RWPE2 (cell line): ENCODE measurements around the gene AGL.

Source experiments
- ATAC-seq: fragments of 200-7000 bp; cut with Tn5 transposase; 3 replicates; pipeline ENCODE4 v1.9.1; 2021; ENCODE audit warnings: low read depth
- DNase-seq: peaks from one replicate; pipeline ENCODE4 v3.0.0-alpha.2; 2020; ENCODE audit warnings: low spot score
- H3K27ac ChIP-seq: fragments of 450-650 bp; 2 replicates; pipeline ENCODE4 v1.5.1; 2017; ENCODE audit warnings: mild to moderate bottlenecking; ENCODE audit not compliant: poor library complexity, severe bottlenecking
- H3K27me3 ChIP-seq: fragments of 250-450 bp; sonication (Bioruptor Pico); 2 replicates; pipeline ENCODE4 v1.5.1; 2021; ENCODE audit warnings: mild to moderate bottlenecking, moderate library complexity; ENCODE audit not compliant: insufficient read depth, poor library complexity, severe bottlenecking
- H3K36me3 ChIP-seq: fragments of 250-450 bp; sonication (Bioruptor Pico); 2 replicates; pipeline ENCODE4 v1.5.1; 2020; ENCODE audit warnings: low read depth, mild to moderate bottlenecking, moderate library complexity
- H3K4me1 ChIP-seq: fragments of 250-450 bp; sonication (Bioruptor Pico); 2 replicates; pipeline ENCODE4 v1.5.1; 2021; ENCODE audit warnings: mild to moderate bottlenecking, moderate library complexity; ENCODE audit not compliant: insufficient read depth, poor library complexity, severe bottlenecking
- H3K4me3 ChIP-seq: fragments of 250-450 bp; sonication (Bioruptor Pico); 2 replicates; pipeline ENCODE4 v1.5.1; 2021; ENCODE audit warnings: mild to moderate bottlenecking, moderate library complexity; ENCODE audit not compliant: severe bottlenecking
- H3K9me3 ChIP-seq: fragments of 250-450 bp; sonication (Bioruptor Pico); 2 replicates; pipeline ENCODE4 v1.5.1; 2021; ENCODE audit warnings: mild to moderate bottlenecking, moderate library complexity; ENCODE audit not compliant: severe bottlenecking
- CTCF ChIP-seq: fragments of 450-650 bp; IDR thresholded peaks from one replicate; pipeline ENCODE4 v1.5.1; 2017; ENCODE audit warnings: mild to moderate bottlenecking, moderate library complexity; ENCODE audit not compliant: poor library complexity, severe bottlenecking

Gene AGL

DNA sequence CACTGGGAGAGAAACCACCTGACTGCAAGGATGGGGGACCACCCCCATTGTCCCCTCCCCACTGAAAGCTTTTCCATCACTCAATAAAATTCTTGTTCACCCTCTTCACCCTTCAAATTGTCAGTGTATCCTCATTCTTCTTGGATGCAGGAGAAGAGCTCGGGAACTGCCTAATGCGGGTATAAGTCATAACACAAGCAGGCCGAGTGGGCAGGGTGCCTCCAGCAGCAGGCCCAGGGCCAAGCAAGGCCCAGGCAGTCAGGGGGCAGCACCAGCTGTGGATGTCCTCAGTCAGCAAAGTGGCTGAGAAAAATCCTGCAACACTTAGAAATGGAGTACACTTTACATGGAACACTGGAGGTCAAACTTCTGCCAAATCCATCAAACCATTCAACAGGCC lies 85.9 kb downstream of the AGL start:
- H3K9me3 ChIP-seq: no peaks in the 10 kb centered on the region
- no peaks in the 10 kb centered on the region for H3K36me3 ChIP-seq
- H3K4me1 ChIP-seq: no peaks in the 10 kb centered on the region
- ATAC-seq (no peak), DNase-seq (no peak)
- no peak overlapping the region for H3K4me3 ChIP-seq
- TF ChIP-seq CTCF: no peak
- no peak overlapping the region for H3K27ac ChIP-seq
- H3K27me3 ChIP-seq: no peaks in the 10 kb centered on the region

DNA sequence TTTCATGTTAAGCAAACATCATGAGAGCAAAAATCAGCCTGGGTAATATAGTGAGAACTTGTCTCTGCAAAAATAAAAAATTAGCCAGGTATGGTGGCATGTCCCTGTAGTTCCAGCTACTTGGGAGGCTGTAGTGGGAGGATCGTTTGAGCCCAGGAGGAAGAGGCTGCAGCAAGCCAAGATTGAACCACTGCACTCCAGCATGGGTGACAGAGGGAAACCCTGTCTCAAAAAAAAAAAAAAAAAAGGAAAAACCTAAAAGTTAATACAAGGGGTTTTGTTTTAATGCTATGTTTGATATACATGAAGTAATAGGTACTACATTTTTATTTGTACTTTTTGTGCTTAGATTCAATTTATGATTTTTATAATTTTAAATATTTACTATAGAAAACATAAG lies 92.6 kb downstream of the AGL start:
- ATAC-seq: no peak
- Histone ChIP-seq H3K4me3 (no peak overlapping the region), H3K36me3 (no peaks in the 10 kb centered on the region), H3K27ac (no peak overlapping the region), H3K4me1 (peaks cover 4% of the 10 kb centered on the region), H3K9me3 (no peaks in the 10 kb centered on the region), H3K27me3 (no peaks in the 10 kb centered on the region)
- no peak for DNase-seq
- no peak for TF ChIP-seq CTCF

GRCh38 chr1:99943223-99943794 lies 93.1 kb downstream of the AGL start:
- no peak for TF ChIP-seq CTCF
- DNase-seq: no peak
- H3K27me3 ChIP-seq: no peaks in the 10 kb centered on the region

DNA sequence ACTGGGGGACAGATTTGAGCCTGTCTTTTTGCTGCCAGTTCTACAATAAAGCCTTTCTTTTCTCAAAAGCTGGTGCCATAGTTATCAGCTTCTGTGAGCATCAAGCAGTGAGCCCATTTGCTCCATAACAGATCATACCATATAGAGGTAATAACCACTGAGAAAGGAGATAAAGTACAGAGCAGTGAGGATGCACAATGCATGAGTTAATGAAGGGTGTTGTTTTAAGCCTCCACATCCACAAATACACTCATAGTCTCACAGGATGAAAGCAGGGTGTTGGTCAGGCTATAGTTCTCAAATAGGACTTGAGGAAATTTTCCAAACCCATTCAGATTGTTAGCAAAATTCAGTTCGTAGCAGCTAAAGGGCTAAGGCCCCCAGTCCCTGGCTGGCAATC lies 94.0 kb downstream of the AGL start:
- H3K27ac ChIP-seq: no peak overlapping the region
- peaks cover 4% of the 10 kb centered on the region for H3K4me1 ChIP-seq
- no peak for TF ChIP-seq CTCF
- H3K36me3 ChIP-seq: no peaks in the 10 kb centered on the region
- ATAC-seq (no peak), DNase-seq (no peak)
- no peak overlapping the region for H3K4me3 ChIP-seq
- H3K27me3 ChIP-seq: no peaks in the 10 kb centered on the region
- H3K9me3 ChIP-seq: no peaks in the 10 kb centered on the region

More at GRCh38 chr1:99943223-99943794, 93.1 kb downstream of the AGL start:
- Histone ChIP-seq H3K4me3 (no peak overlapping the region), H3K27ac (no peak overlapping the region), H3K4me1 (peaks cover 4% of the 10 kb centered on the region), H3K36me3 (no peaks in the 10 kb centered on the region), H3K9me3 (no peaks in the 10 kb centered on the region)
- no peak for ATAC-seq

GRCh38 chr1:99945174-99945573 lies 95.0 kb downstream of the AGL start:
- no peak for ATAC-seq
- Histone ChIP-seq H3K4me1 (peaks cover 4% of the 10 kb centered on the region), H3K4me3 (no peak overlapping the region)

More at GRCh38 chr1:99945174-99945573, 95.0 kb downstream of the AGL start:
- TF ChIP-seq CTCF: no peak
- H3K27me3 ChIP-seq: no peaks in the 10 kb centered on the region
- H3K27ac ChIP-seq: no peak overlapping the region
- H3K36me3 ChIP-seq: no peaks in the 10 kb centered on the region
- no peak for DNase-seq
- no peaks in the 10 kb centered on the region for H3K9me3 ChIP-seq
